ENCODE results near the gene PPP3CA.

DNA sequence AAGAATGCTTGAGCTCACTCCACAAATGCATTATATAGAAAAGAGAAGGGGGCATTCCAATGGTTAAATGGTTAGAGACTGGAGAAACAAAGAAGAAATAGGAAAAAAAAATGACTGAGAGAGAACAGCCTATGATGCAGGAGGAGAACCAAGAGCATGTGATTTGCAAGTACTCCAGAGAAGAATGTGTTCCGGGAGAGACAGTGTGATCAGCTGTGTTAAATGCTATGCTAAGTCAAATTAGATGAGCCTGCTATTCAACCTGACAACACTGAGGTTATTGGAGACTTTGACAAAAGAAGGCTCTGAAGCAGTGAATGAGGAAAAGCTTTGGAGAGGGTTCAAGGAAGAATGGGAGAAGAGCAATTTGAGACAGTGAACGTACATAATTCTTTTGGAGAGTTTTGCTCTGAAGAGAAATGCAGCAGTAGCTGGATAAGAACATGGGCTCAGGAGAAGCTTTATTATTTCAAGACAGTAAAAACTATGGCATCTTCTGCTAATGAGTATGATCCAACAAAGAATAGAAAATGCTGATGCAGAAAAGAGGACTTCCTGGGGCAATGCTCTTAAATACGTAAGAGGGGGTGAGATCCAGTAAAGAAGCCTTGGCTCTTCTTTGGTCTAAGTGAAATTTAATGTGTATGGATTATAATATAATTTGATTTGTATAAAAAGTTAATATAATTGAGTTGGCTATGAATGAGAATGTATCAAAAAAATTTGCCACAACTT, 66.3 kb downstream of the PPP3CA start:
- TF ChIP-seq, protein P1, sequence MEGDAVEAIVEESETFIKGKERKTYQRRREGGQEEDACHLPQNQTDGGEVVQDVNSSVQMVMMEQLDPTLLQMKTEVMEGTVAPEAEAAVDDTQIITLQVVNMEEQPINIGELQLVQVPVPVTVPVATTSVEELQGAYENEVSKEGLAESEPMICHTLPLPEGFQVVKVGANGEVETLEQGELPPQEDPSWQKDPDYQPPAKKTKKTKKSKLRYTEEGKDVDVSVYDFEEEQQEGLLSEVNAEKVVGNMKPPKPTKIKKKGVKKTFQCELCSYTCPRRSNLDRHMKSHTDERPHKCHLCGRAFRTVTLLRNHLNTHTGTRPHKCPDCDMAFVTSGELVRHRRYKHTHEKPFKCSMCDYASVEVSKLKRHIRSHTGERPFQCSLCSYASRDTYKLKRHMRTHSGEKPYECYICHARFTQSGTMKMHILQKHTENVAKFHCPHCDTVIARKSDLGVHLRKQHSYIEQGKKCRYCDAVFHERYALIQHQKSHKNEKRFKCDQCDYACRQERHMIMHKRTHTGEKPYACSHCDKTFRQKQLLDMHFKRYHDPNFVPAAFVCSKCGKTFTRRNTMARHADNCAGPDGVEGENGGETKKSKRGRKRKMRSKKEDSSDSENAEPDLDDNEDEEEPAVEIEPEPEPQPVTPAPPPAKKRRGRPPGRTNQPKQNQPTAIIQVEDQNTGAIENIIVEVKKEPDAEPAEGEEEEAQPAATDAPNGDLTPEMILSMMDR (IDR thresholded peaks at IDR 0.05): no peak
- TF ChIP-seq POLR2A (IDR thresholded peaks at IDR 0.05): no peak
